GM12891 (cell line): ENCODE results near the gene PDLIM1. TPM values are rescaled to one million over a fixed set of nuclear protein-coding genes. Genes with fewer than 3 reads are reported as not detected.
A peak's percentile ranks its signal among the peaks of the same experiment; 100 is the strongest.

Source experiments
- DNase-seq: peaks from one replicate; pipeline ENCODE4 v3.0.0; 2011; ENCODE audit warnings: low spot score; ENCODE audit not compliant: insufficient read length
- FAIRE-seq: peaks from 2 replicates; lab custom pipeline; 2011; peaks lifted over from hg19 to GRCh38; lab: Jason Lieb, UNC
- PAX5 ChIP-seq: IDR thresholded peaks from 2 replicates; pipeline ENCODE4 v1.6.1; 2011; ENCODE audit warnings: low read length, moderate library complexity, mild to moderate bottlenecking; ENCODE audit not compliant: insufficient read depth, severe bottlenecking
- POLR2A ChIP-seq: IDR thresholded peaks from 2 replicates; pipeline ENCODE4 v1.6.1; 2011; ENCODE audit warnings: low read depth, low read length, control low read depth
- POLR2AphosphoS5 ChIP-seq: IDR thresholded peaks from 2 replicates; pipeline ENCODE4 v1.6.1; 2011; ENCODE audit warnings: low read depth, low read length, control low read depth
- POU2F2 ChIP-seq: IDR thresholded peaks from 2 replicates; pipeline ENCODE4 v1.6.1; 2011; ENCODE audit warnings: low read depth, mild to moderate bottlenecking, control low read depth, low read length, moderate library complexity
- SPI1 ChIP-seq: IDR thresholded peaks from 2 replicates; pipeline ENCODE4 v1.6.1; 2011; ENCODE audit warnings: low read depth, low read length, control low read depth
- TAF1 ChIP-seq: IDR thresholded peaks from 2 replicates; pipeline ENCODE4 v1.6.1; 2011; ENCODE audit warnings: low read depth, low read length, control low read depth
- polyA plus RNA-seq: library from polyadenylated mRNA; unstranded; fragments of >200 nt; gene quantifications from one replicate; pipeline ENCODE4 v1.2.1, GENCODE V29; 2012; ENCODE audit warnings: low read depth, missing spikeins, inconsistent platforms; ENCODE audit not compliant: missing spikeins

Gene PDLIM1, protein sequence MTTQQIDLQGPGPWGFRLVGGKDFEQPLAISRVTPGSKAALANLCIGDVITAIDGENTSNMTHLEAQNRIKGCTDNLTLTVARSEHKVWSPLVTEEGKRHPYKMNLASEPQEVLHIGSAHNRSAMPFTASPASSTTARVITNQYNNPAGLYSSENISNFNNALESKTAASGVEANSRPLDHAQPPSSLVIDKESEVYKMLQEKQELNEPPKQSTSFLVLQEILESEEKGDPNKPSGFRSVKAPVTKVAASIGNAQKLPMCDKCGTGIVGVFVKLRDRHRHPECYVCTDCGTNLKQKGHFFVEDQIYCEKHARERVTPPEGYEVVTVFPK
- polyA plus RNA-seq = 569 TPM

DNA sequence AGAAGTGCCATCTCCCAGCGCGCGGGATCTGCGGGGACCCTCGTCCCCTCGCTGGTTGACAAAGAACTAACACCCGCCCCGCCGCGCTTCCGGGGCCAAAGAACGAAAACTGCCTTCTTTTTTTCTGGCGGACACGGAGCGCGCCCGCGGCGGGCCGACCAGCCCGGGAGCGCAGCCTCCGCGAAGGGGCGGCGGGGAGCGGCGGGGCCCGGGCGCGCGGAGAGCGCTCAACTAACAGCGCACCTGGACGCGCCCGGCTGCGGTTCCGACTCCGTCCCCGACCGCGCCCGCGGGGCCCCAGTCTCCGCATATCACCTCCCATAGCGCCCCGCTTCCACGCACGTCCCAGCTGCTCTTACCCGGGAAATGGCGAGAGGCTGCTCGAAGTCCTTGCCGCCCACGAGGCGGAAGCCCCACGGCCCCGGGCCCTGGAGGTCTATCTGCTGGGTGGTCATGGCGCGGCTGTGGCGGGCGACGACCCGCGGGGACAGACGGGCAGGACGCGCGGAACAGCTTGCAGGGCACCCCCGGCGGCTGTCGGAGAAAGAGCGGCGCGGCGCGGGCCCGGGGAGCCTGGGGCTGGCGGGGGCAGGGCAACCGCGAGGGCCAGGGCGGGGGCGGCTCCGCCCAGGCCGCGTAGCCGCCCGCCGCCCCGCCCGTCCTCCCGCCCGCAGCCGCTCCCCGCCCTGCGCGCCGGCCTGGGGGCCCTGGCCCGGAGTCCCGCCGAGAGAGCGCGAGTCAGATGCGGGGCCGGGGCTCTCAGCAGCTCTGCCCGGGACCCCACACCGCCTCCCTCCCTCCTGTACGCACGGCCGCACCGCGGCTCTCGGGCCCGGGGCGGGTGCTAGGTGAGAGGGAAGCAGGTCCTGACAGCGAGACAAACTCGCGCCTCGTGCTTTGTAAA, at the start of gene PDLIM1:
TSS of gene PDLIM1 (minus strand) at position 543 of the 904 bp plus-strand sequence. CDS start at position 455, 88 bp downstream.
- peak; percentile 73 for DNase-seq
- FAIRE-seq = peak; percentile 54
- TF ChIP-seq SPI1 (no peak), POU2F2 (no peak), POLR2A (no peak; the same call in 1 of the 2 replicates), POLR2AphosphoS5 (peak; percentile 54), PAX5 (no peak), TAF1 (peak; percentile 63)

DNA sequence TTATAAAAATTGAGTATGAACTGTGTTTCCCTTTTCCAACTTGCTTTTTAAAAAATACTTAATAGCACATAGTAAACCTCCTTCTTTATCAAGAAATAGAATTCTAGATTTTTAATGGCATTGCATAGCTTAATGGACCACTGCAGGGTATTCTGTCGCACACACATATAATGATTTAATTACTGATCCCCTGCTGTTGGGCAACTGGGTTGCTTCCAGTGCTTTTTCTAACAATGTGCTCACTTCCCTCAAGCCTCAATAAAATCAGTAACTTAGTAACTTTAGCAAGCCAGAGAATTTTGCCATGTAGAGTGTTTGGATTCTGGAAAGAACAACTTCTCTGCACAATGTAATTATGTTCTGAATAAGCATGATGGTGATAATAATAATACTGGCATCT, 49.1 kb upstream of the PDLIM1 start:
- FAIRE-seq = no peak
- TF ChIP-seq POLR2AphosphoS5 (no peak), POLR2A (no peak), TAF1 (no peak), PAX5 (no peak), SPI1 (no peak), POU2F2 (no peak)

DNA sequence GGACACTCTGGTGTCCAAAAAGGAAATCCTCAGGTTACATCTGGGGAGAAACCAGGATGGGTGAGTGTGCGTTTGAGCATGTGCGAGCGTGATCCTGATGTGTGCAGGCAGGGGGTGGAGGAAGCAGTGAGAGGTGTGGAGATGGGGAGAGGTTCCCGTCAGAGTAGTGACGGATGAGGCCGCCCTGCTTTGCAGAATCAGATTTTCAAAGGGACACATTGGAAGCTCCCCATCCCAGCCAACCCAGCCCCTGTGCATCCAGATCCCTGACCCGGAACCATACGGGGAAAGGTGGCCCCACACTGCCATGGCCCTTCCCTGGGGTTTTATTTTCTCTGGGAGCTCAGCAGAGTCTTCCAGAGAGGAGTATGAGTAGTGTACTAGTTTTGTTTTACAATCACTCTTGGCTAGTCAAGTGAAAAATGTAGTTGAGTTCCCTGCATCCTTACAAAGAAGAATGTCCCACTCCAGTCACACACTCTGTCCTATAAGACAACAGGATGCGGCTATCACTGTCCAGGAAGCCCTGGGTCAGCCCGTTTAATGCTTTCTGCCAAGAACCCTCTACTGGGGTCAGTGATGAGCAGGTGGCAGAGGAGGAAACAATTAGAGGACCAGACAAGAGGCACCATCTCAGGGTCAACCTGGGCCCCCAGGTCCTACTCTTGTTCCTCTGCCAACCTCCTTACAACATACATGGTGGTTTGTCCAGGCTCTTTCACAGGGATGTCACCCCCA, 46.8 kb upstream of the PDLIM1 start:
- TF ChIP-seq POLR2AphosphoS5 = no peak
- TF ChIP-seq PAX5 = no peak
- no peak for TF ChIP-seq POU2F2
- no peak for TF ChIP-seq SPI1
- TF ChIP-seq TAF1 = no peak
- no peak for TF ChIP-seq POLR2A
- DNase-seq (no peak), FAIRE-seq (no peak)

More for the DNA sequence above, 49.1 kb upstream of the PDLIM1 start:
- DNase-seq = no peak

DNA sequence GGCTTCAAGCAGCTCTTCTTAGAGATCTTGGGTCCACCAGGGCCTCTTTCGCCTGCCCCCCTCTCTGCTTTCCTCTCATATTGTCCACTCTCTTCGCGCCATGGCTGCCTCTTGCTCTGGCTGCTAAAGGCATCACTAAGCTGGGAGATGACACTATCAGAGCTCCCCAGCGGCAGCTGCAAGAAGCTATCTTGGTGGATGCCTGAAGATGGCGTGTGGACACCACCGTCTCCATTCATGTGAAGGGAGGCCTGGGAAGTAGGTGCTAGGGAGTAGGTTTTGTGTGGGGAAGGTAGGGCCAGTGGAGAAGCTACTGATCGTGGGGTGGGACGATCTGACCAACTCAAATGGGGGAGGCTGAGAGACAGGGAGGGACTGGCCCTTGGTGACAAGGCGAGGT, 45.9 kb upstream of the PDLIM1 start:
- no peak for DNase-seq
- no peak for FAIRE-seq
- TF ChIP-seq POU2F2 (no peak), PAX5 (no peak), SPI1 (no peak), POLR2A (no peak), POLR2AphosphoS5 (no peak), TAF1 (no peak)

DNA sequence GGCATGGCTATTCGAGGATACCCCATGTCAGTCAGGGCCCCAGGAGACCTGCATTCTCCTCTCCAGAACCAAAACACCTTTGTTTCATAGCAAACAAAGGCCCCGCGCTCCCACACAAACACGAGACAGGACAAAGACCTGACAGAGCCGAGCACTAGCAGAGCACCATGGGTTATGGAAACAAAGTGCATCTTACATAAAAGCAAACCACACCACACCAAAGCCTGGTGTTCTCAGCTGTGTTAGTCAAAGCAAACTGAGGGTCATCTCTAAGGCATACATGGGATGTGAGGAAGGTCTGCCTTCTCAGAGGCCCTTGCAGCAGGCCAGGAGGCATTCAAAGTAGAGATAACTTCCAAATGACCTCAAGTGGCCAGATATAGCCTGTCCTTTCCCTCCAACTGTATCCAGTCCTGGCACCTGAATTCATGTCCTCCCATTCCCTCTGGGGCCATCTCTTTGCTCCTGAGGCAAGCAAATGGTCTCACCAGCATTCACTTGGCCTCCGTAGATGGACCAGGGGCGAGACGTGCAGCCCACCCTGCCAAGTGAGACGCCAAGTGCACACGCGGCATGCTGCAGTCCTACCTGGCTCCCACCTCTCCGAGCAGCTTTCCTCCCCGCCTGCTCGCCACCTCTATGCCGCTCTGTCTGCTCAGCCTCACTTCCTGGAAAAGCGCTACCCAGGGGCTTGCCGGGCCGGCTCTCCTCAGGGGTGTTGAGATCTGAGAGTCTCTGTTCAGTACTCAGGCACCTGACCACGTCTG, 45.3 kb upstream of the PDLIM1 start:
- DNase-seq = no peak
- TF ChIP-seq POLR2AphosphoS5 (no peak), POU2F2 (no peak), PAX5 (no peak), POLR2A (no peak), SPI1 (no peak), TAF1 (no peak)
- no peak for FAIRE-seq

DNA sequence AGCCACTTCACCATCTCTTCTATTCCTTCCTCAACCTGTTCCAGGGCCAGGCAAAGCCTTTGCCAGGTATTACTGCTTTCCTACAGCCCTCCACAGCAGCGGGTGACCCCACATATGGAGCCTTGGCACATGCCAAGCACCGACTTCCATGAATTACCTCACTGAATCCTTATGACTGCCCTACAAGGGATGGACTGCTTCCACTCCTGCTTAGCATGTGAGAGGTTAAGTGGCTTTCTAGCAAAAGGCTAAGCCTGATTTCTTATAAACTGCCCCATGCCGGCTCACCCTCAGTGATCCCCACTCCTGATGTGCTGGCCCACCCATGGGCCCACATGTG, 44.0 kb upstream of the PDLIM1 start:
- TF ChIP-seq TAF1 (no peak), POLR2AphosphoS5 (no peak), SPI1 (no peak), PAX5 (no peak), POLR2A (no peak), POU2F2 (no peak)
- DNase-seq (no peak), FAIRE-seq (no peak)

DNA sequence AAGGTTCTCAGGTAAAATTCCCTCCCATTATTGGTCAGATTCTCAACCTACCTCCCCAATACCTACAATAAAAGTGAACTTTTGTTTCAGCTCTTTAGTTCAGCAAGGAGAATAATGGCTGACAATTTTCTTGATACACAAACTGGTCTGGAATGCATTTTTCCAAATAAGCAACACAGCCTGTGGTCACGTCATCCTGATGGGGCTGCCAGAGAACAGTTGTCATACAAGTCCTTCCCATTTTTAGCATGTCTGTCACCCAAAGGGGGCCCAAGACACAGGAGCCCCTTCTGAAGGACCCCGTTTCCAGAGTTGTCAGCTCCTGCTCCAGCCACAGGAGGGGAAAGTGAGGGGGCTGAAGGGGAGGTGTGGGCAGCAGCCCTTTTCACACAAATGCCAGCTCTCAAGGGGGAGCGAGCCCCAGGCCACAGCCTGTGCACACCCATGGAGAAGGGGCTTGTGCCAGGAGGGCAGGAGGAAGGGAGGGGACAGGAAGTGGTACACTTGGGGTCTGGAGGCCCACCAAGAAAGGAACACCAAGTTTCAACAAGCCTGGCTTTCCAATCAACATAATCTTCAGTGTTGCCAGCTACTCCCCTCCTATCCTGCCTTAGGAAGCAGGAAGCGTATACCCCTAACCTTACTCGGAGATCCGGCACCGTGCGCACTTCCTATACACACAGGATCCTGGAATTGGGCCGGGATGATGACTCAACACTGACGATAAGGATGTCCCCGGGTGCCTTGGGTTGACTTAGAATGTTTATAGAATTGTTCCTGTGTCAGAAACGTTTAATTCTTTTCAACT, 43.4 kb upstream of the PDLIM1 start:
- FAIRE-seq (no peak), DNase-seq (no peak)
- TF ChIP-seq POU2F2 = no peak
- TF ChIP-seq PAX5 = no peak
- no peak for TF ChIP-seq POLR2A
- TF ChIP-seq POLR2AphosphoS5 = no peak
- no peak for TF ChIP-seq TAF1
- TF ChIP-seq SPI1 = no peak

DNA sequence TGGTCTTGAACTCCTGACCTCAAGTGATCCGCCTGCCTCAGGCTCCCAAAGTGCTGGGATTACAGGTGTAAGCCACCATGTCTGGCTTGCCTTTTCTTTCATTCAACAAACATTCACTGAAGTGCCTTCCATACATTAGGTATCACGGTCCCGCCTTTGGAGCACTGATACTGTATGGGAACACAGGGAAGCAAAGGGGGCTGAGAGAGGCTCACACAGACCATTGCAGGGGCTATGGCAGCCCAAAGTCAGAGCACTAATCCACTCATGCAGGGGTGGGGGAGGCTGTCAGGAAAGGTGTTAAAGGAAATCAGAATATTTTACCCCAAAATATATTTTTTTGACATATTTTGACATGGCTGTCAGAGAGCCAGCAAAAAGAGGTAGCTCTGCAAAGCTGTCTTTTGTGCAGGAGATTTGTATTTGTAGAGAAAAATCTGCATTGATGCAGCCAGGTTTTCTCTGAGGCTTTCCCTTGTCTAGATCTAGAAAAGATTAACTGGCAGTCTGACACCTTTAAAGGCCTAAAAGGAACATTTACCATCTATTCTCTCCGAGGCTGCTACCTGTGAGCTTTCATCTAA, 42.0 kb upstream of the PDLIM1 start:
- TF ChIP-seq PAX5 (no peak), TAF1 (no peak), POLR2A (no peak), POLR2AphosphoS5 (no peak), POU2F2 (no peak), SPI1 (no peak)
- no peak for FAIRE-seq
- DNase-seq = no peak
